ENCODE results near the gene DTX3.

Gene DTX3

DNA sequence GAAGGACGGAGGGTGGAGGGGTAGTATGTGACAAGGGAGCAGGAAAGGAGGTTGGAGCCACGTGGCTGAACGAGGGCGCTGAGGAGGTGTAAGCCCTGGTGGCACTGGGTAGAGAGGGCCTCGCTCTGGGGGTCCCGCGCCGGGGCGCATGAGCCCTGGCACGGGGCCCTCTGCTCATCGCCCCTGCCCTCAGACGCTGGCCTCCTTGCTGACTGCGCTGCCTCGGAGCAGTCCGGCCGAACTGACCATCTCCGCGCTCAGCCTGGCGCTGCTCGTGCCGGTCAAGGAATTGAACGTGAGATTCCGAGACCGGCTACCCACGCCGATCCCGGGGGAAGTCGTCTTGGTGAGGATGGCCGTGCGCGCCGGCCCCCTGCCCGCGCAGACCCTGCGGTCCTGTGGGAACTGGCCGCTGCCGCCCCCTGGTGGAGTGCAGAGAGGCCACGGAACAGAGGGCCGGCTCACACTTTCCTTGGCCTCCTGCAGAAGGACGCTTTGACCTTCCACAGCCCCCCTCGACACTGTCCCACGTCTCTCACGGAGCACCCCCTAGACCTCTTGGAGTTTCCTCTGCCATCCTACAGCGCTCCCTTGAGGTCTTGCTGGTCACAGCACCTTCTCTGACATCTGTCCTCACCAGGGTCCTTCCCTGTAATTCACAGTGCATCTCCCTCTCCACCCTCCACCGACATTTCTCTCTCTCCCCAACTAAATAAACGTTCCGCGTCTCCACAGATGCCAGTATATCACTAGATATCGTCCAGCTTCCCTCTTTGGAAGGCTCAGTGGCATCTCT, 17.1 kb downstream of the DTX3 start:
- DNase-seq (peak; percentile 36 to 53 (median 51)), ATAC-seq (replicated peaks) (peak; percentile 67)
- H3K9me3 Mint-ChIP-seq = no peaks in the 10 kb centered on the region
- peaks cover 95 to 100% of the 10 kb centered on the region in 2 donors for H3K27me3 Mint-ChIP-seq
- no peak overlapping the region for H3K27ac Mint-ChIP-seq
- peak overlapping the region; percentile 83 to 84 for H3K4me3 Mint-ChIP-seq
- peaks cover 4% of the 10 kb centered on the region for H3K36me3 Mint-ChIP-seq (ENCODE audit: insufficient read depth)
- peaks cover 20 to 32% of the 10 kb centered on the region in 2 donors for H3K4me1 Mint-ChIP-seq (ENCODE audit: low read depth in 2 of 2)

DNA sequence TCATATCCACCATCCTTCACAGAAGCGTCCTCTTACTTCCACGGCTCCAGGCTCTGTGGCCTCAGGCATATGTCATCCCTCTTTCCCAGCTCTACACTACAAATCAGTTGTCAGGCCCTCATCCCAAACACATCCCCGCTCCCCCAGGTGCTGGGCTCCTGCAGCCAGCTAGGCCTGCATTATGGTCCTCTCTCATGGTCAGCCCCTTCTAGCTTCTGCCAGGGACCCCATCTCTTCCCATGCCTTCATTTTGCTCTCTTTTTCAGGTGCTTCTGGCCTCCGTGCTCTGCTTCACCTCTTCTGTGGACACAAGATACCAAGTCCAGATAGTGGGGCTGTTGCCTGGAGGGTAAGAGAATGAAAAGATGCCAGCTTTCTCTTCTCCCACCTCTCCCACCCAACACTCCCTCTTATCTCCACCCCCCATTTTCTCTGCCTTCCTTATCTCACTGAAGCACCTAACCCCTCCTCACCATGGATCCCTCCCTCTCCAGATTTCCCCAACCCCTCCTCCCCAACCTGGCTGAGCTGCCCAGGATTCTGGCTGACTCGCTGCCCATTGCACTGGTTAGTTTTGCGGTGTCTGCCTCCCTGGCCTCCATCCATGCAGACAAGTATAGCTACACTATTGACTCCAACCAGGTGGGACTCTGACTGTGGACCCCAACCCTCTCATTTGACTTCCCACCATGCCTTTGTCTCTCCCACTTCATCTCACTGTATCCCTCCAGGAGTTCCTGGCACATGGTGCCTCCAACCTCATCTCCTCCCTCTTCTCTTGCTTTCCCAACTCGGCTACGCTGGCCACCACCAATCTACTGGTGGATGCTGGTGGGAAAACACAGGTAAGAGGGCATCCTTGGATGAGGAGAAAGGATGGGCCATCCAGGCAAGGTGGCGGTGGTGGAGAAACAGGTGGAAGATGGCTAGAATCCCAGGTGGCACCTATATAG, 17.9 kb downstream of the DTX3 start:
- Mint-ChIP-seq H3K9me3 (no peaks in the 10 kb centered on the region), H3K27me3 (peaks cover 95 to 100% of the 10 kb centered on the region in 2 donors), H3K27ac (no peak overlapping the region), H3K4me1 (ENCODE audit: low read depth in 2 of 2) (peaks cover 20 to 36% of the 10 kb centered on the region in 2 donors), H3K4me3 (peak overlapping the region; percentile 83 to 84), H3K36me3 (ENCODE audit: insufficient read depth) (peaks cover 6% of the 10 kb centered on the region)
- DNase-seq = no peak
- no peak for ATAC-seq (replicated peaks)

DNA sequence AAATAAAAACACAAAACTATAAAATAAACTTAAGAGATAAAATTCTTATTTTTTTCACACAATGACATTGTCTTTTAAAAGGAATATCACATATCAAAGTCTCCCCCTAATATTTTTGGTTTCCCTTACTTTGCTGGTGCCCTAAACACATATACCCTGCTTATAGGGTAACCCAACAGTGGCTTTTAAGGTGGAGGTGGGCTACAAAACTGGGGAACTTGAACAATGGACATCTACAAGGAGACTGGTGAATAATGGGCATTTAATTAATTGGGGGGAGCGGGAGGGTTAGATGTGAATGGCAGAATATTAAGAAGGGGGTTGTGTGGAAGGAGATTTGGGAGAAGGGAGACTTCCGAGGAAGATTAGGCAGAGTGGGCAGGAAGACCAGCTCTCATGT, 18.8 kb downstream of the DTX3 start:
- H3K4me1 Mint-ChIP-seq (ENCODE audit: low read depth in 2 of 2) = peaks cover 20 to 41% of the 10 kb centered on the region in 2 donors
- no peak overlapping the region for H3K27ac Mint-ChIP-seq
- peaks cover 6% of the 10 kb centered on the region for H3K36me3 Mint-ChIP-seq (ENCODE audit: insufficient read depth)
- peaks cover 95 to 100% of the 10 kb centered on the region in 2 donors for H3K27me3 Mint-ChIP-seq
- H3K9me3 Mint-ChIP-seq = no peaks in the 10 kb centered on the region
- ATAC-seq (replicated peaks) (no peak), DNase-seq (no peak)
- H3K4me3 Mint-ChIP-seq = no peak overlapping the region

DNA sequence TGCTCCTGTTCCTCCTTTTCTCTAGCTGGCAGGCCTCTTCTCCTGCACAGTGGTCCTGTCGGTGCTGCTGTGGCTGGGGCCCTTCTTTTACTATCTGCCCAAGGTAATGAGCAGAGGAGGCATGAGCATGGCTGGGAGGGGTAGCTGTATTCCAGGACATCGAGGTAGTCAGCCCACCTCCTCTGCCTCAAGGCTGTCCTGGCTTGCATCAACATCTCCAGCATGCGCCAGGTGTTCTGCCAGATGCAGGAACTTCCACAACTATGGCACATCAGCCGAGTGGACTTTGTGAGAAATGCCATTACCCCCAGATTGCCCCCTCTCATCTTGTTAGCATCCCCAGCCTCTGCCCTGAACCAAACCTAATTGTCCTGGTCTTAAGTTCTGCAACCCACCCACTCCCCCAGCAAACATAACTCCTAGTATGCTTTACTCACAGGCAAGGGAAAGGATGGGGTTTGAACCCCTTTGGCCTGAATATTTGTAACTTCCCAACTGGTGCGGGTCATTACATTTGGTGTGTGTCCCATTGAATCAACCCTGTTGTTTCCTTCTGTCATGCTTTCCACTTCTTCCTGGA, 19.3 kb downstream of the DTX3 start:
- Mint-ChIP-seq H3K27me3 (peaks cover 97 to 100% of the 10 kb centered on the region in 2 donors), H3K4me1 (ENCODE audit: low read depth in 2 of 2) (peaks cover 20 to 41% of the 10 kb centered on the region in 2 donors), H3K27ac (no peak overlapping the region), H3K36me3 (ENCODE audit: insufficient read depth) (peaks cover 6% of the 10 kb centered on the region), H3K9me3 (no peaks in the 10 kb centered on the region), H3K4me3 (no peak overlapping the region)
- DNase-seq (no peak), ATAC-seq (replicated peaks) (no peak)

DNA sequence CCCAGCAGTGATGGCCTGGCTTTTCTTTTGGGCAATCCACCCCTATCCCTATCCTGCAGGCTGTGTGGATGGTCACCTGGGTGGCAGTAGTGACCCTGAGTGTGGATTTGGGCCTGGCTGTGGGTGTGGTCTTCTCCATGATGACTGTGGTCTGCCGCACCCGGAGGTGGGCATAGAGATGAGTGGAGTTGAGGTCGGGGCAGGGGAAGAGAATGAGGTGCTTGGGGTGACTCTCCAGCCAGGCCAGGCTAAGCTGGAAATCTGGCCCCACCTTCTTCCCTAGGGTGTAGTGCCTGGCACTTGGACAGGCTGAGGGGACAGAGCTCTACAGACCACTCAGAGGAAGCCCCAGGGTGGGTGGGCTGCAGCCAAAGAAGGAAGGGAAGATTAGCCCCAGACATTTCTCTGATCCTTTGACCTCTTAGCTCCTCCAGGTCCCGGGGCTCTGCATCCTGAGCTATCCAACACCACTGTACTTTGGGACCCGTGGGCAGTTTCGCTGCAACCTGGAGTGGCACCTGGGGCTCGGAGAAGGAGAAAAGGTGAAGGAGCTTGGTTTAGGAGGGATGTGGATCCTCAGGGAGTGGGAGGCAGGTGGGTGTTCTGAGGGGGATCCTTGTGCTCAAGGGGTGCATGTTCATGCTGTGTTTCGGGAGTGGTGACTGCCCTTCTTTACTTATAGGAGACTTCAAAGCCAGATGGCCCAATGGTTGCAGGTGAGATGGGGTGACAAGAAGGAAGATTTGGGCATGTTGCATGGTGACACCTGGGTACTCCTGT, 20.0 kb downstream of the DTX3 start:
- peaks cover 20 to 37% of the 10 kb centered on the region in 2 donors for H3K4me1 Mint-ChIP-seq (ENCODE audit: low read depth in 2 of 2)
- ATAC-seq (replicated peaks) = no peak

DNA sequence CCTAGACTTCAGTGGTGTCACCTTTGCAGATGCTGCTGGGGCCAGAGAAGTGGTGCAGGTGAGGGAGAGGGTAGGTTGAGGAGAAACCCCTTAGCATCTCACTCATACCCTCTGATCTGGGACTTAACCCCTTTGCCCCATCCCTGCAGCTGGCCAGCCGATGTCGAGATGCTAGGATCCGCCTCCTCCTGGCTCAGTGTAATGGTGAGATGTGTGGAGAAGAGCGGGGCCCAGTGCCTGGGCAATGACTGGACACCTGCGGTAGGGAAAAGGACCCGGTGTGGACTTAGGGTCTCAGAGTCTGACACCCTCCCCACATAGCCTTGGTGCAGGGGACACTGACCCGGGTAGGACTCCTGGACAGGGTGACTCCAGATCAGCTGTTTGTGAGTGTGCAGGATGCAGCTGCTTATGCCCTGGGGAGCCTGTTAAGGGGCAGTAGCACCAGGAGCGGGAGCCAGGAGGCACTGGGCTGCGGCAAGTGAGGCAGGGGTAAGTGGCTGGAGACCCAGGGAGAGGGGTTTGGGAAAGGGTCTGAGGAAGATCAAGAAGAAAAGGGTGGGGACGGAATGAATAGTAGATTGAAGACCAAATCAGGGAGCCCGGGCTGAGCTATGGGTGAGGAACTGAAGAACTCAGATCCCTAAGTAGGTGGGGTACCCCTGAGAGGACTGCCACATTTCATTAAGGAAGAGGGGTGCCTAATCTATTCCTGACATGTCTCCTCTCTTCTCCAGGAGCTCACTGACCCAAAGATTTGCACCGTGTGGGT, 20.8 kb downstream of the DTX3 start:
- Mint-ChIP-seq H3K9me3 (no peaks in the 10 kb centered on the region), H3K4me3 (no peak overlapping the region), H3K36me3 (ENCODE audit: insufficient read depth) (peaks cover 6% of the 10 kb centered on the region)

More for the DNA sequence above, 20.0 kb downstream of the DTX3 start:
- H3K27me3 Mint-ChIP-seq = peaks cover 94% of the 10 kb centered on the region in 2 donors
- no peaks in the 10 kb centered on the region for H3K9me3 Mint-ChIP-seq
- H3K27ac Mint-ChIP-seq = no peak overlapping the region
- peaks cover 6% of the 10 kb centered on the region for H3K36me3 Mint-ChIP-seq (ENCODE audit: insufficient read depth)
- no peak for DNase-seq
- no peak overlapping the region for H3K4me3 Mint-ChIP-seq

DNA sequence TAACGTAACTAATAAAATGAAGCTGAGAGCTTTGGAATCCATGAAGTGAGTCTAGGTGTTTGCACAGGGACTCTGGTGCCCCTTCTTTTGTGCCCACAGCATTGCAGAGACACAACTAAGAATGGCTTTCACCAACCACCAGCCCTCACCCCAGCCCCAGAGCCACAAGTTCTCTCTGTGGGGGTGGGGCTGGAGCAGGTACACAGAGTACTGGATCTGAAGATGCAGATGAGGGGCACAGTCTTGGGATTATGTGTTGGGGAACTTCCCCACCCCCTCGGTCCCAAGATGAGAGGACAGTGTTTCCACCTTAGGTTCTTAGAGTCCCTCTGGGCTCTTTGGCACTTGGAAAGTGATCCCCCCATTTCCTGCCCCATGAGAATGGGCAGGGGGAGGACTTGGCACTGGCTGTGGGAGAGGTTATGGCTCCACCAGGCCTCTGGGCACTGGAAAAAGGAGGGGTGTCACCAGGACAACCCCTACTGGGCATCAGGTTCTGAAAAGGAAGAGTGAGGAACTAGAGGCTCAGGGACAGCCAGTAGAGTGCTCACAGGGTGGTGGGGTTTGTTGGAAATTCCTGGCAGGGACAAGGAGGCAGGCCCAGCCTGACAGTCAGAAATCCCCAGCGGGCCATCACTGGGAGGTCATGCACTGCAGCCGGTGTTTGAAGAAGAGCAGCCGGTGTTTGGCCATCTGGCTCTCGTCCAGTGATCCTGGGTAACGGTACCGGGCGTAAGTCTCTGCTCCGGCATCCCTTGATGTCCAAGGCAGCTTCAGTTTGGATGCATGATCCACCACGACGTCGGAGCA, 21.7 kb downstream of the DTX3 start:
- ATAC-seq (replicated peaks) = no peak
- DNase-seq = no peak
- no peaks in the 10 kb centered on the region for H3K9me3 Mint-ChIP-seq
- peaks cover 79 to 91% of the 10 kb centered on the region in 2 donors for H3K27me3 Mint-ChIP-seq
- no peak overlapping the region for H3K4me3 Mint-ChIP-seq
- H3K36me3 Mint-ChIP-seq (ENCODE audit: insufficient read depth) = peaks cover 6% of the 10 kb centered on the region
- H3K27ac Mint-ChIP-seq = no peak overlapping the region
- peaks cover 9 to 21% of the 10 kb centered on the region in 2 donors for H3K4me1 Mint-ChIP-seq (ENCODE audit: low read depth in 2 of 2)

More for the DNA sequence above, 20.8 kb downstream of the DTX3 start:
- H3K4me1 Mint-ChIP-seq (ENCODE audit: low read depth in 2 of 2) = peaks cover 17 to 29% of the 10 kb centered on the region in 2 donors
- H3K27me3 Mint-ChIP-seq = peaks cover 86 to 91% of the 10 kb centered on the region in 2 donors
- ATAC-seq (replicated peaks) (no peak), DNase-seq (no peak)
- no peak overlapping the region for H3K27ac Mint-ChIP-seq

DNA sequence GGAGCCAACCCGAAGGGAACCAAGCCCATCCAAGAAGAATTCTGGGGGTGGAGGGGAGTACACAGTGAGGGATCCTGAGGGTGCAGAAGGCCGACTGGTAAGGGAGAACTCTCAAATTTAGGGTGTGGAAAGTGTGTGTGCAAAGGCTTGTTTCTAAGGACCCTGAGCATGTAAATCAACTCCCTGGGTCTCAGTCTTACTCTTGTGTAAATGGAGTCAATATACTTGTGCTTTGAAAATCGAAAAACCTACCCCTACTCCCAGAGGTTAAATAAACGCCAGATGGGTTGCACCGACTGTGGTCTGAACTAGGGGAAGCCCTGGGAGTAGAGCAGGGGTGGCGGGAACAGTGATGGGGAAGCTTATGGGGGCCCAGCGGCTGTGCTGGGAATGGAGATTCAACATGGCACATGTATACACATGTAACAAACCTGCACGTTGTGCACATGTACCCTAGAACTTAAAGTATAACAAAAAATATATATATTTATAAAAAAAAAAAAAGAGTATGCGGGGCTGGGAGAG, 22.4 kb downstream of the DTX3 start:
- Mint-ChIP-seq H3K27ac (no peak overlapping the region), H3K36me3 (ENCODE audit: insufficient read depth) (peaks cover 5% of the 10 kb centered on the region), H3K27me3 (peaks cover 79 to 91% of the 10 kb centered on the region in 2 donors), H3K4me3 (peak overlapping the region in 1 of 2 donors; percentile 9), H3K9me3 (no peaks in the 10 kb centered on the region), H3K4me1 (ENCODE audit: low read depth in 2 of 2) (peaks cover 5 to 15% of the 10 kb centered on the region in 2 donors)
- ATAC-seq (replicated peaks) = no peak
- DNase-seq = no peak

DNA sequence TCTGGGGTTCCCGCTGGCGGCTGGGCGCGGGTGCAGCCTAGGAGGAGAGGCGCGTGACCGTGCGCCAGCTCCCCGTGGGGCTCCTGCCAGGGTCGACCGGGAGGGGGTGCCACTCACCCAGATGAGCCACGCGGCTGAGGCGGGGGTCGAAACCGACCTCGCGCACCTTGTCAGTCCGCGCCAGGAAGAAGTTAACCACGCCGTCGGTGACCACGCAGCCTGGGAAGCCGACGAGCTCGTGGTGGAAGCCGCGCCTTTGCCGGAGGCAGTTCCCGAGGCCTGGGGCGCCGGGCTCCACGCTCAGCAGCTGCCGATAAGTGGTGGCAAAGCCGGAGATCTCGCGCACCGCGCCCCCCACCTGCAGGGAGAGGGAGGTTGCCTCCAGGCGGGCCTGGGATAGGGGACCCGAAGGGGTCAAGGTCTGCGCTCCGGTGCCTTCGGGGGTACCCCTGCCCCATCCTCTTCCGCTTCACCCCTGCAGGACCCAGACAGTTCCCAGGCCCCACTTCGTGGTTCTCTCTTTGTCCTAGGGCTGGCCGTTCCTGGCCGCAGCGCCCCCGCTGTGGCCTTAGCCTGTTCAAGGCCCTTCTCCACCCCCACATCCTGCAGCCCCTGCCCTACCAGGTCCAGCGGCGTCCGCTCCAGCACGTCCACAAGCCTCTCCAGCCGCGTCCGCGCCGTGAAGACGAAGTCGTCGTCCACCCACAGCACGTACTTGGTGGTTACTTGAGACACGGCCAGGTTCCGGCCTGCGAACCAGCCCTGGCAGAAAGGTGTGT, 23.1 kb downstream of the DTX3 start:
- Mint-ChIP-seq H3K27me3 (peaks cover 77 to 91% of the 10 kb centered on the region in 2 donors), H3K4me3 (peak overlapping the region; percentile 25 to 43), H3K4me1 (ENCODE audit: low read depth in 2 of 2) (peaks cover 4 to 12% of the 10 kb centered on the region in 2 donors), H3K36me3 (ENCODE audit: insufficient read depth) (peaks cover 2% of the 10 kb centered on the region), H3K27ac (no peak overlapping the region), H3K9me3 (no peaks in the 10 kb centered on the region)
- ATAC-seq (replicated peaks) (peak; percentile 62), DNase-seq (no peak)

DNA sequence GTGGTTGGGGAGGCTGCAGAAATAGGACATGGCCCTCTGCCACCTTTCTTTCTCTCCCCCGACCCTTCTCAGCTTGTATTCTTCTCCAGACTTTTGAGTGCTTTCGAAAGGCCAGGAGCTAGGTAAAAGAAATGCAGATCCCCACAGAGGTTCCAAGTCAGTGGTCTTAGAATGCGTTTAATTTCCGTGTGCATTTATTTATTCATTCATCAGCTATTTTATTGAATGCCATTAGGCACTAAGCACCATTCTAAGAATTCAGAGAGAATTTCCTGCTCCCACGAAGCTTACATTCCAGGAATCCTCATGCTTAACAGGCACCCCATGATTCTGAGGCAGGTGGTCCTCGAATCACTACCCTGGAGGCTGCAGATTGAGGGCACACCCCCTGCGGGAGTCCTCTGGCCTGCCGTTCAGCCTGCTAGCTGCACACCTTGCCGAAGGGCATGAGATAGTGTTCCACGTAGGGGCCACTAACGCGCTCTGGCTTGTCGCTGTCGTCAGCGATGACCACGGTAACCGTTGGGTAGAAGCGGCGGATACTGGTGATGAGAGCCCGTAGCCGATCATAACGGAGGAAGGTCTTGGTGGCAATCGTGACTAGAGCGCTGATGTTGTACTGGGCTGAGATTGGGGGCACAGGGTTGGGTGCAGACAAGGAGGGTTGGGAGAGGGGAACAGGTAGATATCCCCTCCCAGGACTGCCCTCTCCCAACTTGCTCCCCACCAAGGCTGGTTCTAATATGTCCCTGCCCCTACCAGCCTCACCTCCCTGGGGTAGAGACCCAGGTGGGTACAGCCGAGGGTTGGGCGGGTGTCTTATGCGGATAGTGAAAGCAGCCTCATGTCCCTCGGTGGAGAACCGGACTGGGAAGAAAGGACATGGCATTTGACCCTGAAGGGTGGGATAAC, 23.9 kb downstream of the DTX3 start:
- peak overlapping the region; percentile 25 to 43 for H3K4me3 Mint-ChIP-seq
- H3K27ac Mint-ChIP-seq = no peak overlapping the region
- DNase-seq (no peak), ATAC-seq (replicated peaks) (no peak)
- H3K4me1 Mint-ChIP-seq (ENCODE audit: low read depth in 2 of 2) = peaks cover 8 to 14% of the 10 kb centered on the region in 2 donors
- peaks cover 73 to 88% of the 10 kb centered on the region in 2 donors for H3K27me3 Mint-ChIP-seq
- no peaks in the 10 kb centered on the region for H3K9me3 Mint-ChIP-seq
- H3K36me3 Mint-ChIP-seq (ENCODE audit: insufficient read depth) = peaks cover 2% of the 10 kb centered on the region

Data from effector memory CD8-positive, alpha-beta T cell (primary cell).